Progenitor cell of endocrine pancreas (in vitro differentiated cells): ENCODE results near the gene MTO1. TPM values are rescaled to one million over a fixed set of nuclear protein-coding genes. Genes with fewer than 3 reads are reported as not detected.
"Not testable (repeated sequence)": the region's sequence is repeated elsewhere in the genome, so short reads cannot be mapped to it uniquely, and the experiment has no call there.

Source experiments
- DNase-seq: peaks from one replicate; pipeline ENCODE4 v3.0.0; 2021; ENCODE audit warnings: low spot score; ENCODE audit not compliant: unreplicated experiment
- H3K27ac Mint-ChIP-seq: 2 replicates; pipeline ENCODE4 v1.8.0; 2021; ENCODE audit warnings: mild to moderate bottlenecking, moderate library complexity, mixed read lengths
- H3K27me3 Mint-ChIP-seq: 2 replicates; pipeline ENCODE4 v1.8.0; 2021; ENCODE audit warnings: mixed read lengths
- H3K36me3 Mint-ChIP-seq: 2 replicates; pipeline ENCODE4 v1.8.0; 2022; ENCODE audit warnings: mixed read lengths; ENCODE audit not compliant: insufficient read depth
- H3K4me1 Mint-ChIP-seq: 2 replicates; pipeline ENCODE4 v1.8.0; 2021; ENCODE audit warnings: low read depth, mixed read lengths
- H3K4me3 Mint-ChIP-seq: 2 replicates; pipeline ENCODE4 v1.8.0; 2021; ENCODE audit warnings: low read depth, mild to moderate bottlenecking, moderate library complexity, mixed read lengths
- H3K9me3 Mint-ChIP-seq: 2 replicates; pipeline ENCODE4 v1.8.0; 2021; ENCODE audit warnings: low read depth, mixed read lengths
- total RNA-seq: library from RNA; stranded (reverse); gene quantifications from 2 replicates; pipeline ENCODE4 v1.2.1, GENCODE V29; 2021
- TF ChIP-seq, protein P1 (sequence below): fragments of 200-600 bp; sonication (generic); IDR thresholded peaks from one replicate; pipeline ENCODE4 v1.5.0; 2021; ENCODE audit warnings: antibody characterized with exemption, mild to moderate bottlenecking; ENCODE audit not compliant: unreplicated experiment

Gene MTO1
- total RNA-seq, 1 donor from 2014 or later: 27.5 TPM

GRCh38 chr6:73538116-73538779 is 76.7 kb downstream of the MTO1 start:
- H3K27ac Mint-ChIP-seq: no peak overlapping the region

DNA sequence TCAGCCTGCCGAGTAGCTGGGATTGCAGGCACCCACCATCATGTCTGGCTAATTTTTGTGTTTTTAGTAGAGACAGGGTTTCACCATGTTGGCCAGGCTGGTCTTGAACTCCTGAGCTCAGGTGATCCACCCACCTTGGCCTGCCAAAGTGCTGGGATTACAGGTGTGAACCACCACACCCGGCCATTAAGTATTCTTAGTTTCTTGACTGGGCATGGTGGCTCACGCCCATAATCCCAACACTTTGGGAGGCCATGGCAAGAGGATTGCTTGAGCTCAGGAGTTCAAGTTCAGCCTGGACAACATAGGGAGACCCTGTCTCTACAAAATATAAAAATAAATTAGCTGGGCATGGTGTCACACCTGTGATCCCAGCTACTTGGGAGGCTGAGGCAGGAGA is 80.9 kb downstream of the MTO1 start:
- not testable (repeated sequence) for H3K27ac Mint-ChIP-seq, H3K4me1 Mint-ChIP-seq, H3K9me3 Mint-ChIP-seq, H3K4me3 Mint-ChIP-seq, H3K27me3 Mint-ChIP-seq, DNase-seq, H3K36me3 Mint-ChIP-seq

More at GRCh38 chr6:73538116-73538779, 76.7 kb downstream of the MTO1 start:
- no peaks in the 10 kb centered on the region for H3K27me3 Mint-ChIP-seq
- no peak overlapping the region for H3K4me3 Mint-ChIP-seq
- H3K4me1 Mint-ChIP-seq: no peaks in the 10 kb centered on the region
- DNase-seq: no peak
- no peaks in the 10 kb centered on the region for H3K9me3 Mint-ChIP-seq
- H3K36me3 Mint-ChIP-seq: no peaks in the 10 kb centered on the region
- TF ChIP-seq, protein P1, sequence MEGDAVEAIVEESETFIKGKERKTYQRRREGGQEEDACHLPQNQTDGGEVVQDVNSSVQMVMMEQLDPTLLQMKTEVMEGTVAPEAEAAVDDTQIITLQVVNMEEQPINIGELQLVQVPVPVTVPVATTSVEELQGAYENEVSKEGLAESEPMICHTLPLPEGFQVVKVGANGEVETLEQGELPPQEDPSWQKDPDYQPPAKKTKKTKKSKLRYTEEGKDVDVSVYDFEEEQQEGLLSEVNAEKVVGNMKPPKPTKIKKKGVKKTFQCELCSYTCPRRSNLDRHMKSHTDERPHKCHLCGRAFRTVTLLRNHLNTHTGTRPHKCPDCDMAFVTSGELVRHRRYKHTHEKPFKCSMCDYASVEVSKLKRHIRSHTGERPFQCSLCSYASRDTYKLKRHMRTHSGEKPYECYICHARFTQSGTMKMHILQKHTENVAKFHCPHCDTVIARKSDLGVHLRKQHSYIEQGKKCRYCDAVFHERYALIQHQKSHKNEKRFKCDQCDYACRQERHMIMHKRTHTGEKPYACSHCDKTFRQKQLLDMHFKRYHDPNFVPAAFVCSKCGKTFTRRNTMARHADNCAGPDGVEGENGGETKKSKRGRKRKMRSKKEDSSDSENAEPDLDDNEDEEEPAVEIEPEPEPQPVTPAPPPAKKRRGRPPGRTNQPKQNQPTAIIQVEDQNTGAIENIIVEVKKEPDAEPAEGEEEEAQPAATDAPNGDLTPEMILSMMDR: no peak

GRCh38 chr6:73542891-73543290 is 81.4 kb downstream of the MTO1 start:
- H3K27ac Mint-ChIP-seq: no peak overlapping the region

DNA sequence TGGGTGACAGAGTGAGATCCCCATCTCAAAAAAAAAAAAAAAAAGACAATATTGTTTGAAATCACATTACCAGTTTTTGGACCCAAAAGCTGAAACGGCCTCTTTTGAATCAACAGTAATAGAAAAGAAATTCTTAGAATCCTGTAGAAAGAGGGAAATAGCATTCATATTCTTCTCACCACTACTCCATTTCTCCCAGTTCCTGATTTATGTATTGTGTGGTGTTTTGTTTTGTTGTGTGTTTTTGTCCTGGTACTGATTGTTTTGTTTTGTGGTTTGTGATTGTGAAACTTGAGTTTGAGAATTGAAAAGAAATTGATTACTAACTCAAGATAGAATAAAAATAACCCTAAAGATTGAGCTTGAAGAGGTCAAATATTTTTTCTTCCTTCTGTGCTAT is 85.5 kb downstream of the MTO1 start:
- TF ChIP-seq, protein P1: no peak
- no peak for DNase-seq
- no peaks in the 10 kb centered on the region for H3K27me3 Mint-ChIP-seq
- no peak overlapping the region for H3K27ac Mint-ChIP-seq
- no peaks in the 10 kb centered on the region for H3K9me3 Mint-ChIP-seq
- H3K36me3 Mint-ChIP-seq: no peaks in the 10 kb centered on the region
- H3K4me1 Mint-ChIP-seq: no peaks in the 10 kb centered on the region
- no peak overlapping the region for H3K4me3 Mint-ChIP-seq

More at GRCh38 chr6:73542891-73543290, 81.4 kb downstream of the MTO1 start:
- H3K27me3 Mint-ChIP-seq: no peaks in the 10 kb centered on the region
- H3K4me3 Mint-ChIP-seq: no peak overlapping the region
- no peak for DNase-seq
- no peaks in the 10 kb centered on the region for H3K36me3 Mint-ChIP-seq
- H3K4me1 Mint-ChIP-seq: no peaks in the 10 kb centered on the region
- TF ChIP-seq, protein P1: no peak
- H3K9me3 Mint-ChIP-seq: no peaks in the 10 kb centered on the region

DNA sequence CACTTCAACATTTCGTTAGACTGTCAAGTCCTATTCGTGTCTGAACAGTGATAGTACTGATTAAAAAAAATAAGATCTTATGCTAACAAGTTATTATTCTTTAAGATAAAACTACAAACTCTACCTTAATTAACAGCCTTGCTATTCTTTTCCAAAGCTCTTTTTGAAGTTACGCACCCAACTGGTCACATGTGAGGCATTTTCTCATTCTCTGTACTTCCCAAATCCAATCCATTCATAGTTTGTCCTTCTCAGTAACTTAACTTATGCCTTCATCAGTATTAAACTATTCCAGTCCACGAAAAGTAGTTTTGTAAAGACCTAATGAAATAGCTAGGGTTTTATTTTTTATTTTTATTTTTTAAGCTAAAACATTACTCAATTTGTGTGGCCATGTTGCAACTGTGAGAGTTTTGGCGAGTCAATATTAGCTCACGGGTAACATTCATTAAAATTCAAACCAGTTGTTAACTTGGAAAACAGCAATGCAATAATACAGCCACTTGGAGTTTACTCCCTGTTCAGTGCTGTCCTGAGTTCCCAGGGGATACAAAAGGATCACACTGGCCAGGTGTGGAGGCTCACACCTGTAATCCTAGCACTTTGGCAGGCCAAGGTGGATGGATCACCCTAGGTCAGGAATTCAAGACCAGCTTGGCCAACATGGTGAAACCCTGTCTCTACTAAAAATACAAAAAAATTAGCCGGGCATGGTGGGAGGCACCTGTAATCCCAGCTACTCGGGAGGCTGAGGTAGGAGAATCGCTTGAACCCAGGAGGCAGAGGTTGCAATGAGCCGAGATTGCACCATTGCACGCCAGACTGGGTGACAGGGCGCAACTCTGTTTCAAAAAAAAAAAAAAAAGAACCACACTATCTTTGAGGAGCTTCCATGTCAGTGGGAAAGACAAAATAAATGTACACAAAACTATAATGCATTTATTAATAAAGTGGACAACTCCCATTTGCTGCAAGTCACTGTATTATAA is 87.2 kb downstream of the MTO1 start:
- no peaks in the 10 kb centered on the region for H3K4me1 Mint-ChIP-seq
- no peak overlapping the region for H3K4me3 Mint-ChIP-seq
- no peaks in the 10 kb centered on the region for H3K27me3 Mint-ChIP-seq
- TF ChIP-seq, protein P1: no peak
- no peak for DNase-seq
- H3K36me3 Mint-ChIP-seq: no peaks in the 10 kb centered on the region
- no peak overlapping the region for H3K27ac Mint-ChIP-seq
- no peaks in the 10 kb centered on the region for H3K9me3 Mint-ChIP-seq

GRCh38 chr6:73551115-73551514 is 89.6 kb downstream of the MTO1 start:
- H3K27ac Mint-ChIP-seq, H3K27me3 Mint-ChIP-seq: not testable (repeated sequence)

GRCh38 chr6:73555380-73555949 is 93.9 kb downstream of the MTO1 start:
- not testable (repeated sequence) for DNase-seq, H3K27ac Mint-ChIP-seq, H3K4me3 Mint-ChIP-seq, H3K9me3 Mint-ChIP-seq, H3K27me3 Mint-ChIP-seq, H3K36me3 Mint-ChIP-seq, H3K4me1 Mint-ChIP-seq

More at GRCh38 chr6:73551115-73551514, 89.6 kb downstream of the MTO1 start:
- H3K4me1 Mint-ChIP-seq, H3K9me3 Mint-ChIP-seq, DNase-seq, H3K4me3 Mint-ChIP-seq, H3K36me3 Mint-ChIP-seq: not testable (repeated sequence)
